H1 (cell line): ENCODE measurements around the gene CHFR.

Experiments
- CHD2 ChIP-seq: IDR thresholded peaks from 2 replicates; pipeline ENCODE4 v1.6.1; 2012; ENCODE audit warnings: low read length, improper control_type of control experiment
- CTCF ChIP-seq, 3 experiments: IDR thresholded peaks; 1 replicate in 2 of 3; 2 replicates in 1 of 3; pipeline versions ENCODE4 v1.5.1 to v1.6.1; 2011; ENCODE audit warnings: low read length in 3 of 3, mild to moderate bottlenecking in 3 of 3, inconsistent platforms in 2 of 3, low read depth in 1 of 3, moderate library complexity in 1 of 3; ENCODE audit not compliant: insufficient read depth in 1 of 3; ENCODE audit errors: control extremely low read depth in 1 of 3
- EGR1 ChIP-seq: IDR thresholded peaks from 2 replicates; pipeline ENCODE4 v1.6.1; 2011; ENCODE audit warnings: low read depth, low read length, borderline replicate concordance
- MAFK ChIP-seq: IDR thresholded peaks from 2 replicates; pipeline ENCODE4 v1.6.1; 2012; ENCODE audit warnings: low read depth, mild to moderate bottlenecking, improper control_type of control experiment, low read length
- SIN3A ChIP-seq, 2 experiments: IDR thresholded peaks in 1 of 2; conservative IDR thresholded peaks in 1 of 2; 2 replicates each; pipeline ENCODE4 v1.6.1; 2011 to 2012; ENCODE audit warnings: low read length in 2 of 2, improper control_type of control experiment in 1 of 2, low read depth in 1 of 2, mild to moderate bottlenecking in 1 of 2
- SUZ12 ChIP-seq: fragments of 200-600 bp; sonication (generic); IDR thresholded peaks from 2 replicates; pipeline ENCODE4 v1.6.1; 2012; ENCODE audit warnings: mild to moderate bottlenecking, inconsistent platforms, low read length, moderate library complexity, mixed read lengths
- TBP ChIP-seq: IDR thresholded peaks from 2 replicates; pipeline ENCODE4 v1.6.1; 2011; ENCODE audit warnings: low read depth, low read length, improper control_type of control experiment
- YY1 ChIP-seq: IDR thresholded peaks from 2 replicates; pipeline ENCODE4 v1.6.1; 2011; ENCODE audit warnings: low read depth, mild to moderate bottlenecking, low read length

- TF ChIP-seq MAFK (no peak), CHD2 (no peak), EGR1 (no peak), TBP (no peak), YY1 (no peak), SIN3A (conservative IDR thresholded peaks at IDR 0.05 in 1 of 2, IDR thresholded peaks at IDR 0.05 in 1 of 2; ENCODE audit: low read depth in 1 of 2, low read length in 2 of 2) (no peak), CTCF (IDR thresholded peaks at IDR 0.05; ENCODE audit: control extremely low read depth in 1 of 3, insufficient read depth in 1 of 3, low read depth in 1 of 3, low read length in 3 of 3) (no peak), SUZ12 (no peak)
These were observed 33.9 kb downstream of the CHFR start for GRCh38 chr12:132853285-132854092.
